HCT116 (cell line): ENCODE data around the gene RCSD1. TPM values are rescaled to one million over a fixed set of nuclear protein-coding genes. Genes with fewer than 3 reads are reported as not detected.
"Not testable (repeated sequence)": the region's sequence is repeated elsewhere in the genome, so short reads cannot be mapped to it uniquely, and the experiment has no call there.

ENCODE experiments used
- ATAC-seq: fragments of 200-7000 bp; cut with Tn5 transposase; 2 replicates; pipeline ENCODE4 v1.9.1; 2020; ENCODE audit warnings: mild to moderate bottlenecking, moderate library complexity
- BruUV-seq: library from RNA; stranded (reverse); fragments of 400-500 nt; replicated peaks from 2 replicates; lab custom pipeline; 2021; lab: Mats Ljungman, UMichigan
- CTCF ChIA-PET: fragments of 300-600 bp; sonication (Branson Sonifier 250); formaldehyde crosslinking; loops from one replicate; lab custom pipeline; 2021; ENCODE audit warnings: antibody characterized with exemption; lab: Charles Lee
- POLR2A ChIA-PET: fragments of 300-600, 350-600 bp; sonication (Branson Sonifier 250); formaldehyde crosslinking; loops from one replicate; lab custom pipeline; 2021; ENCODE audit warnings: antibody characterized with exemption; lab: Charles Lee
- RAD21 ChIA-PET, 2 experiments: fragments of 300-600 bp; sonication (Branson Sonifier 250); formaldehyde crosslinking; loops; one replicate each; lab custom pipeline; 2023; ENCODE audit warnings: low total read pairs in 2 of 2; ENCODE audit not compliant: uncharacterized antibody in 2 of 2, unreplicated experiment in 2 of 2, low non-redundant PET in 1 of 2; lab: Charles Lee
- DNase-seq: peaks from one replicate; pipeline ENCODE4 v3.0.0-alpha.2; 2010; ENCODE audit warnings: low read depth, low spot score
- H2AFZ ChIP-seq: fragments of 200-600 bp; shearing (Covaris generic), sonication (generic); 2 replicates; pipeline ENCODE4 v1.6.1; 2017; ENCODE audit warnings: low read depth, mixed run types, mixed read lengths, antibody characterized with exemption, low read length; ENCODE audit not compliant: poor library complexity, severe bottlenecking
- H3K27ac ChIP-seq: 2 replicates; pipeline ENCODE4 v1.5.1; 2012; ENCODE audit warnings: low read depth, low read length
- H3K27me3 ChIP-seq: fragments of 200-600 bp; sonication (generic); 2 replicates; pipeline ENCODE4 v1.6.1; 2016; ENCODE audit warnings: mixed run types, low read length, mixed read lengths; ENCODE audit not compliant: insufficient read depth
- H3K36me3 ChIP-seq, 2 experiments: fragments of 200-500 bp in 1 of 2; fragments of 200-600 bp in 1 of 2; sonication (Bioruptor generic) in 1 of 2; sonication (generic) in 1 of 2; 2 replicates each; pipeline versions ENCODE4 v1.5.1 to v1.6.1; 2014 to 2016; ENCODE audit warnings: low read length in 2 of 2, inconsistent platforms in 1 of 2, mixed read lengths in 1 of 2, mixed run types in 1 of 2; ENCODE audit not compliant: insufficient read depth in 2 of 2, control insufficient read depth in 1 of 2
- H3K4me1 ChIP-seq, 2 experiments: fragments of 200-600 bp in 1 of 2; sonication (generic) in 1 of 2; 2 replicates each; pipeline versions ENCODE4 v1.5.1 to v1.6.1; 2012 to 2017; ENCODE audit warnings: low read length in 2 of 2, inconsistent platforms in 1 of 2, mild to moderate bottlenecking in 1 of 2, mixed read lengths in 1 of 2, mixed run types in 1 of 2, moderate library complexity in 1 of 2; ENCODE audit not compliant: insufficient read depth in 2 of 2, control insufficient read depth in 1 of 2
- H3K4me2 ChIP-seq: fragments of 200-600 bp; sonication (generic); 2 replicates; pipeline ENCODE4 v1.6.1; 2017; ENCODE audit warnings: mixed run types, low read length, mixed read lengths
- H3K4me3 ChIP-seq, 2 experiments: fragments of 200-600 bp in 1 of 2; sonication (generic) in 1 of 2; replicated peaks in 1 of 2; 2 replicates each; pipeline ENCODE4 v1.5.1; 2011 to 2016; ENCODE audit warnings: low read length in 2 of 2, control low read depth in 1 of 2, low read depth in 1 of 2, mild to moderate bottlenecking in 1 of 2, mixed read lengths in 1 of 2, mixed run types in 1 of 2
- H3K79me2 ChIP-seq: fragments of 200-600 bp; sonication (generic); 2 replicates; pipeline ENCODE4 v1.6.1; 2017; ENCODE audit warnings: mild to moderate bottlenecking, mixed run types, low read length, moderate library complexity, mixed read lengths; ENCODE audit not compliant: insufficient read depth
- H3K9ac ChIP-seq: fragments of 200-600 bp; sonication (generic); 2 replicates; pipeline ENCODE4 v1.6.1; 2016; ENCODE audit warnings: low read length, mixed read lengths
- H3K9me2 ChIP-seq: fragments of 200-600 bp; sonication (generic), shearing (Covaris generic); 2 replicates; pipeline ENCODE4 v1.6.1; 2017; ENCODE audit warnings: mixed run types, mild to moderate bottlenecking, moderate library complexity; ENCODE audit not compliant: insufficient read depth
- H3K9me3 ChIP-seq, 2 experiments: fragments of 200-500 bp in 1 of 2; fragments of 200-600 bp in 1 of 2; sonication (Bioruptor generic) in 1 of 2; sonication (generic) in 1 of 2; 2 replicates each; pipeline ENCODE4 v1.6.1; 2014 to 2017; ENCODE audit warnings: low read length in 2 of 2, mixed read lengths in 2 of 2, inconsistent platforms in 1 of 2, low read depth in 1 of 2, mild to moderate bottlenecking in 1 of 2, mixed run types in 1 of 2, moderate library complexity in 1 of 2; ENCODE audit not compliant: control insufficient read depth in 1 of 2, insufficient read depth in 1 of 2
- H4K20me1 ChIP-seq: fragments of 200-600 bp; sonication (generic), shearing (Covaris generic); 2 replicates; pipeline ENCODE4 v1.6.1; 2017; ENCODE audit warnings: mixed run types, mild to moderate bottlenecking, moderate library complexity; ENCODE audit not compliant: insufficient read depth
- TCF7L2 ChIP-seq: IDR thresholded peaks from 2 replicates; pipeline ENCODE4 v1.7.0; 2011; ENCODE audit warnings: borderline replicate concordance, inconsistent platforms; ENCODE audit not compliant: insufficient read depth, insufficient read length; ENCODE audit errors: extremely low read depth
- intact Hi-C: fragments of 100-400 bp; cut with micrococcal nuclease; formaldehyde crosslinking; loops from 2 replicates; pipeline ENCODE4 v1.10.0; 2022
- total RNA-seq: library from RNA; stranded (reverse); gene quantifications from one replicate; pipeline ENCODE4 v1.2.1, GENCODE V29; 2021; ENCODE audit not compliant: unreplicated experiment

The RCSD1 gene
- total RNA-seq, 1 experiment from 2014 or later: 0.15 TPM

GRCh38 chr1:167742392-167743057 is 112.5 kb downstream of the RCSD1 start:
- DNase-seq, H3K27me3 ChIP-seq, H3K4me3 ChIP-seq, H2AFZ ChIP-seq, intact Hi-C loops, H3K36me3 ChIP-seq, RAD21 ChIA-PET, POLR2A ChIA-PET, H3K9ac ChIP-seq, ATAC-seq, H3K4me2 ChIP-seq, BruUV-seq, H3K9me3 ChIP-seq, H4K20me1 ChIP-seq, CTCF ChIA-PET, H3K9me2 ChIP-seq, H3K27ac ChIP-seq: not testable (repeated sequence)
- H3K79me2 ChIP-seq: peaks cover 68% of the 10 kb centered on the region
- H3K4me1 ChIP-seq: peaks cover 4 to 16% of the 10 kb centered on the region in 2 experiments; a peak in 3 of 4 replicates

GRCh38 chr1:167744901-167745300 is 114.9 kb downstream of the RCSD1 start:
- no peak for DNase-seq
- no peaks in the 10 kb centered on the region for H3K27me3 ChIP-seq
- RAD21 ChIA-PET: no interaction called here
- H3K9ac ChIP-seq: no peak overlapping the region
- no peak overlapping the region for H3K27ac ChIP-seq
- H3K9me2 ChIP-seq: no peaks in the 10 kb centered on the region
- BruUV-seq: no TSS peak
- peaks cover 72% of the 10 kb centered on the region for H3K79me2 ChIP-seq
- POLR2A ChIA-PET: no interaction called here
- no peak overlapping the region for H2AFZ ChIP-seq
- H3K4me3 ChIP-seq: no peak overlapping the region
- H3K9me3 ChIP-seq: no peaks in the 10 kb centered on the region
- CTCF ChIA-PET: no interaction called here
- no peak for TF ChIP-seq TCF7L2
- intact Hi-C loops: no loop called here
- no peaks in the 10 kb centered on the region for H4K20me1 ChIP-seq
- peaks cover 4 to 16% of the 10 kb centered on the region in 2 experiments; a peak in 3 of 4 replicates for H3K4me1 ChIP-seq
- H3K36me3 ChIP-seq: no peaks in the 10 kb centered on the region
- ATAC-seq: no peak
- no peak overlapping the region for H3K4me2 ChIP-seq
